ENCODE data around the gene HAND1. TPM values are rescaled to one million over a fixed set of nuclear protein-coding genes. Genes with fewer than 3 reads are reported as not detected.

The HAND1 gene
- total RNA-seq, 1 donor from 2014 or later: not detected

- Mint-ChIP-seq H3K4me1 (ENCODE audit: low read depth) (peaks cover 36% of the 10 kb centered on the region), H3K27ac (ENCODE audit: unreplicated experiment) (peak overlapping the region; percentile 85), H3K36me3 (ENCODE audit: low read depth) (peaks cover 7% of the 10 kb centered on the region), H3K27me3 (ENCODE audit: low read depth) (no peaks in the 10 kb centered on the region), H3K4me3 (ENCODE audit: unreplicated experiment) (peak overlapping the region; percentile 82), H3K9me3 (ENCODE audit: low read depth) (no peaks in the 10 kb centered on the region)
- peak; percentile 20 for TF ChIP-seq CTCF (IDR thresholded peaks at IDR 0.05)
- no peak for DNase-seq (ENCODE audit: low spot score)
Observed at GRCh38 chr5:154447089-154447725, 30.8 kb downstream of the HAND1 start.

GRCh38 chr5:154446195-154447088, 31.6 kb downstream of the HAND1 start:
- H3K4me3 Mint-ChIP-seq (ENCODE audit: unreplicated experiment): peak overlapping the region; percentile 82
- peak overlapping the region; percentile 85 for H3K27ac Mint-ChIP-seq (ENCODE audit: unreplicated experiment)

GRCh38 chr5:154445422-154446194, 32.4 kb downstream of the HAND1 start, which contains the start of gene SAP30L:
TSS of gene SAP30L (plus strand) at chr5:154445997. CDS start at chr5:154446605, 608 bp downstream.
- peak; percentile 98 for DNase-seq (ENCODE audit: low spot score)
- peak within 1 kb of the TSS; percentile 100 for H3K4me3 Mint-ChIP-seq (ENCODE audit: unreplicated experiment)
- H3K4me1 Mint-ChIP-seq (ENCODE audit: low read depth): peaks cover 35% of the 10 kb centered on the region
- H3K27me3 Mint-ChIP-seq (ENCODE audit: low read depth): no peaks in the 10 kb centered on the region
- H3K27ac Mint-ChIP-seq (ENCODE audit: unreplicated experiment): peak within 1 kb of the TSS; percentile 91
- no peaks in the 10 kb centered on the region for H3K9me3 Mint-ChIP-seq (ENCODE audit: low read depth)
- TF ChIP-seq CTCF (IDR thresholded peaks at IDR 0.05): no peak
- H3K36me3 Mint-ChIP-seq (ENCODE audit: low read depth): peaks cover 8% of the 10 kb centered on the region

More at GRCh38 chr5:154446195-154447088, 31.6 kb downstream of the HAND1 start:
- no peaks in the 10 kb centered on the region for H3K27me3 Mint-ChIP-seq (ENCODE audit: low read depth)
- peaks cover 7% of the 10 kb centered on the region for H3K36me3 Mint-ChIP-seq (ENCODE audit: low read depth)
- TF ChIP-seq CTCF (IDR thresholded peaks at IDR 0.05): no peak
- DNase-seq (ENCODE audit: low spot score): peak; percentile 94
- no peaks in the 10 kb centered on the region for H3K9me3 Mint-ChIP-seq (ENCODE audit: low read depth)
- H3K4me1 Mint-ChIP-seq (ENCODE audit: low read depth): peaks cover 36% of the 10 kb centered on the region

- Mint-ChIP-seq H3K27ac (ENCODE audit: unreplicated experiment) (peak overlapping the region; percentile 91), H3K27me3 (ENCODE audit: low read depth) (no peaks in the 10 kb centered on the region), H3K4me3 (ENCODE audit: unreplicated experiment) (peak overlapping the region; percentile 100), H3K36me3 (ENCODE audit: low read depth) (peaks cover 8% of the 10 kb centered on the region), H3K9me3 (ENCODE audit: low read depth) (no peaks in the 10 kb centered on the region), H3K4me1 (ENCODE audit: low read depth) (peaks cover 32% of the 10 kb centered on the region)
- TF ChIP-seq CTCF (IDR thresholded peaks at IDR 0.05): no peak
- DNase-seq (ENCODE audit: low spot score): no peak
Observed at GRCh38 chr5:154444556-154445421, 33.2 kb downstream of the HAND1 start.
